GM12892 (cell line): ENCODE measurements around the gene UST.

Source experiments
- DNase-seq: peaks from one replicate; pipeline ENCODE4 v3.0.0; 2011; ENCODE audit not compliant: insufficient read length
- FAIRE-seq: peaks from 2 replicates; lab custom pipeline; 2011; peaks lifted over from hg19 to GRCh38; lab: Jason Lieb, UNC
- POLR2A ChIP-seq: IDR thresholded peaks from 2 replicates; pipeline ENCODE4 v1.6.1; 2011; ENCODE audit warnings: low read depth, low read length, control low read depth
- POLR2AphosphoS5 ChIP-seq: IDR thresholded peaks from 2 replicates; pipeline ENCODE4 v1.6.1; 2011; ENCODE audit warnings: low read depth, low read length, control low read depth
- TAF1 ChIP-seq: IDR thresholded peaks from 2 replicates; pipeline ENCODE4 v1.6.1; 2011; ENCODE audit warnings: low read depth, mild to moderate bottlenecking, control low read depth, low read length, borderline replicate concordance

The UST gene

GRCh38 chr6:148885925-148886845 is 139.4 kb downstream of the UST start:
- FAIRE-seq (no peak), DNase-seq (no peak)
- TF ChIP-seq POLR2A (no peak), POLR2AphosphoS5 (no peak), TAF1 (no peak)

- DNase-seq: no peak
- no peak for TF ChIP-seq POLR2AphosphoS5
- no peak for TF ChIP-seq TAF1
- TF ChIP-seq POLR2A: no peak
- FAIRE-seq: no peak
Observed at GRCh38 chr6:148887181-148887580, 140.4 kb downstream of the UST start.

- DNase-seq (no peak), FAIRE-seq (no peak)
- TF ChIP-seq TAF1 (no peak), POLR2A (no peak), POLR2AphosphoS5 (no peak)
Observed at GRCh38 chr6:148888856-148889255, 142.0 kb downstream of the UST start.

GRCh38 chr6:148890096-148890495 is 143.3 kb downstream of the UST start:
- FAIRE-seq (no peak), DNase-seq (no peak)
- no peak for TF ChIP-seq POLR2AphosphoS5
- no peak for TF ChIP-seq POLR2A

GRCh38 chr6:148890652-148891404 is 144.0 kb downstream of the UST start:
- TF ChIP-seq POLR2A (no peak), POLR2AphosphoS5 (no peak), TAF1 (no peak)
- DNase-seq (no peak), FAIRE-seq (no peak)

GRCh38 chr6:148891405-148891783 is 144.6 kb downstream of the UST start:
- DNase-seq: no peak

GRCh38 chr6:148892247-148892646 is 145.4 kb downstream of the UST start:
- DNase-seq: no peak
- no peak for FAIRE-seq
- no peak for TF ChIP-seq TAF1

More at GRCh38 chr6:148891405-148891783, 144.6 kb downstream of the UST start:
- TF ChIP-seq POLR2A (no peak), TAF1 (no peak), POLR2AphosphoS5 (no peak)
- no peak for FAIRE-seq

GRCh38 chr6:148893073-148893472 is 146.2 kb downstream of the UST start:
- no peak for FAIRE-seq

GRCh38 chr6:148893481-148893880 is 146.7 kb downstream of the UST start:
- DNase-seq: no peak
- no peak for FAIRE-seq
- TF ChIP-seq POLR2AphosphoS5 (no peak), TAF1 (no peak), POLR2A (no peak)

More at GRCh38 chr6:148893073-148893472, 146.2 kb downstream of the UST start:
- TF ChIP-seq TAF1: no peak
- TF ChIP-seq POLR2AphosphoS5: no peak
- no peak for TF ChIP-seq POLR2A
- DNase-seq: no peak

- TF ChIP-seq TAF1: no peak
- FAIRE-seq (no peak), DNase-seq (no peak)
Observed at GRCh38 chr6:148898376-148899014, 151.7 kb downstream of the UST start.
